Liver (tissue), 9 donors: ENCODE results near the gene MCF2L. TPM values are rescaled to one million over a fixed set of nuclear protein-coding genes. Genes with fewer than 3 reads are reported as not detected.

Experiments
- DNase-seq: peaks from one replicate; pipeline ENCODE4 v3.0.0-alpha.2; 2017; ENCODE audit warnings: low spot score
- H3K27ac ChIP-seq, 2 donors: one replicate each; pipeline ENCODE4 v1.7.0; 2013; ENCODE audit warnings: inconsistent platforms in 2 of 2, low read length in 2 of 2, control low read depth in 1 of 2, low read depth in 1 of 2, mild to moderate bottlenecking in 1 of 2
- H3K27me3 ChIP-seq, 4 donors: one replicate each; pipeline versions ENCODE4 v1.6.1 to v1.7.0; 2013; ENCODE audit warnings: low read length in 3 of 4, inconsistent platforms in 1 of 4, mild to moderate bottlenecking in 1 of 4, moderate library complexity in 1 of 4; ENCODE audit not compliant: control insufficient read depth in 4 of 4, insufficient read depth in 4 of 4
- H3K36me3 ChIP-seq, 4 donors: one replicate each; pipeline versions ENCODE4 v1.6.1 to v1.7.0; 2013; ENCODE audit warnings: low read length in 3 of 4, mild to moderate bottlenecking in 3 of 4, low read depth in 1 of 4, moderate library complexity in 1 of 4; ENCODE audit not compliant: control insufficient read depth in 4 of 4, insufficient read depth in 3 of 4
- H3K4me1 ChIP-seq, 4 donors: one replicate each; pipeline versions ENCODE4 v1.6.1 to v1.7.0; 2013; ENCODE audit warnings: low read length in 3 of 4, mild to moderate bottlenecking in 3 of 4, moderate library complexity in 1 of 4; ENCODE audit not compliant: control insufficient read depth in 4 of 4, insufficient read depth in 4 of 4
- H3K4me3 ChIP-seq, 3 donors: one replicate each; pipeline versions ENCODE4 v1.6.1 to v1.7.0; 2013; ENCODE audit warnings: low read length in 3 of 3, control low read depth in 1 of 3, low read depth in 1 of 3, mild to moderate bottlenecking in 1 of 3
- H3K9ac ChIP-seq, 2 donors: one replicate each; pipeline ENCODE4 v1.7.0; 2013; ENCODE audit warnings: low read length in 2 of 2, mild to moderate bottlenecking in 2 of 2, moderate library complexity in 2 of 2, control low read depth in 1 of 2, low read depth in 1 of 2
- H3K9me3 ChIP-seq, 4 donors: one replicate each; pipeline versions ENCODE4 v1.6.1 to v1.7.0; 2013; ENCODE audit warnings: low read length in 3 of 4; ENCODE audit not compliant: control insufficient read depth in 4 of 4
- CTCF ChIP-seq: fragments of 150-350 bp; IDR thresholded peaks from 2 replicates; pipeline ENCODE4 v1.5.1; 2017; ENCODE audit warnings: improper control_type of control experiment, low read depth, low read length; ENCODE audit not compliant: missing input control
- EGR1 ChIP-seq, 2 donors: IDR thresholded peaks; 2 replicates each; pipeline ENCODE4 v1.6.1; 2016 to 2018; ENCODE audit warnings: antibody characterized with exemption in 2 of 2, low read depth in 2 of 2
- FOXA1 ChIP-seq: IDR thresholded peaks from 2 replicates; pipeline ENCODE4 v1.6.1; 2016; ENCODE audit warnings: antibody characterized with exemption
- GABPA ChIP-seq, 2 donors: IDR thresholded peaks in 1 of 2; conservative IDR thresholded peaks in 1 of 2; 2 replicates each; pipeline ENCODE4 v1.6.1; 2016; ENCODE audit warnings: antibody characterized with exemption in 2 of 2, mild to moderate bottlenecking in 1 of 2, moderate library complexity in 1 of 2
- HNF4A ChIP-seq, 2 donors: conservative IDR thresholded peaks; 2 replicates each; pipeline ENCODE4 v1.6.1; 2016; ENCODE audit warnings: antibody characterized with exemption in 2 of 2, mild to moderate bottlenecking in 2 of 2
- JUND ChIP-seq, 2 donors: IDR thresholded peaks; 2 replicates each; pipeline ENCODE4 v1.6.1; 2016; ENCODE audit warnings: antibody characterized with exemption in 2 of 2
- MAX ChIP-seq: IDR thresholded peaks from 2 replicates; pipeline ENCODE4 v1.6.1; 2016; ENCODE audit warnings: antibody characterized with exemption
- REST ChIP-seq: IDR thresholded peaks from 2 replicates; pipeline ENCODE4 v1.6.1; 2016; ENCODE audit warnings: antibody characterized with exemption, mild to moderate bottlenecking
- RXRA ChIP-seq, 2 donors: IDR thresholded peaks; 2 replicates each; pipeline ENCODE4 v1.6.1; 2017 to 2018; ENCODE audit warnings: antibody characterized with exemption in 2 of 2, mild to moderate bottlenecking in 1 of 2
- SP1 ChIP-seq: IDR thresholded peaks from 2 replicates; pipeline ENCODE4 v1.6.1; 2018; ENCODE audit warnings: antibody characterized with exemption, mild to moderate bottlenecking
- YY1 ChIP-seq: IDR thresholded peaks from 2 replicates; pipeline ENCODE4 v1.6.1; 2016; ENCODE audit warnings: antibody characterized with exemption, mild to moderate bottlenecking
- WGBS: extraction: QIAGEN DNeasy Blood & Tissue Kit; methylation state at CpG from one replicate; pipeline ENCODE4 v1.1.7; 2013; 5-methylcytosine and 5-hydroxymethylcytosine counted together
- polyA plus RNA-seq, 2 donors: library from polyadenylated mRNA; stranded (reverse) in 1 of 2; unstranded in 1 of 2; fragments of 200-250 nt in 1 of 2; fragments of >200 nt in 1 of 2; fragmentation: Nextera tagmentation in 1 of 2; extraction: Ambion mirVana in 1 of 2; gene quantifications; one replicate each; pipeline versions ENCODE4 v1.2.1 to v1.2.3, GENCODE V29; 2013 to 2015
- total RNA-seq, 2 donors: library from RNA; depleted of rRNA; stranded (reverse); fragments of >200 nt; gene quantifications; one replicate each; pipeline ENCODE4 v1.2.3, GENCODE V29; 2014
- TF ChIP-seq, protein P1 (sequence below): IDR thresholded peaks from 2 replicates; pipeline ENCODE4 v1.6.1; 2016; ENCODE audit warnings: antibody characterized with exemption
- donor health status: healthy.
- donor health status: healthy.
- donor health status: healthy.
- donor health status: healthy.
- donor health status: healthy.

Gene MCF2L
- total and polyA plus RNA-seq, 4 donors = 2.9 to 12.8 (median 7.1) TPM

- H3K9me3 ChIP-seq = no peaks in the 10 kb centered on the region
- TF ChIP-seq JUND (IDR thresholded peaks at IDR 0.05) (no peak), MAX (no peak), CTCF (no peak), YY1 (no peak), REST (no peak), SP1 (no peak), FOXA1 (no peak), EGR1 (IDR thresholded peaks at IDR 0.05; ENCODE audit: low read depth in 2 of 2) (no peak), RXRA (IDR thresholded peaks at IDR 0.05) (no peak), GABPA (IDR thresholded peaks at IDR 0.05 in 1 of 2, conservative IDR thresholded peaks at IDR 0.05 in 1 of 2) (no peak), HNF4A (conservative IDR thresholded peaks at IDR 0.05) (no peak)
- TF ChIP-seq, protein P1, sequence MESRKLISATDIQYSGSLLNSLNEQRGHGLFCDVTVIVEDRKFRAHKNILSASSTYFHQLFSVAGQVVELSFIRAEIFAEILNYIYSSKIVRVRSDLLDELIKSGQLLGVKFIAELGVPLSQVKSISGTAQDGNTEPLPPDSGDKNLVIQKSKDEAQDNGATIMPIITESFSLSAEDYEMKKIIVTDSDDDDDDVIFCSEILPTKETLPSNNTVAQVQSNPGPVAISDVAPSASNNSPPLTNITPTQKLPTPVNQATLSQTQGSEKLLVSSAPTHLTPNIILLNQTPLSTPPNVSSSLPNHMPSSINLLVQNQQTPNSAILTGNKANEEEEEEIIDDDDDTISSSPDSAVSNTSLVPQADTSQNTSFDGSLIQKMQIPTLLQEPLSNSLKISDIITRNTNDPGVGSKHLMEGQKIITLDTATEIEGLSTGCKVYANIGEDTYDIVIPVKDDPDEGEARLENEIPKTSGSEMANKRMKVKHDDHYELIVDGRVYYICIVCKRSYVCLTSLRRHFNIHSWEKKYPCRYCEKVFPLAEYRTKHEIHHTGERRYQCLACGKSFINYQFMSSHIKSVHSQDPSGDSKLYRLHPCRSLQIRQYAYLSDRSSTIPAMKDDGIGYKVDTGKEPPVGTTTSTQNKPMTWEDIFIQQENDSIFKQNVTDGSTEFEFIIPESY = no peak
- no peaks in the 10 kb centered on the region for H3K4me1 ChIP-seq
- WGBS = 94% methylated on average over 21 of the region's 21 CpGs
- H3K27me3 ChIP-seq = no peaks in the 10 kb centered on the region
- no peak overlapping the region for H3K9ac ChIP-seq
- peaks cover 2 to 8% (median 6%) of the 10 kb centered on the region in 4 donors for H3K36me3 ChIP-seq
- DNase-seq = no peak
- H3K27ac ChIP-seq = no peak overlapping the region
- H3K4me3 ChIP-seq = no peak overlapping the region
Measured at GRCh38 chr13:113058129-113058987, 89.3 kb downstream of the MCF2L start.
